GM04503 (cell line): ENCODE data around the gene TMEM63A.
"Not testable (repeated sequence)": the region's sequence is repeated elsewhere in the genome, so short reads cannot be mapped to it uniquely, and the experiment has no call there.

Experiments
- DNase-seq: peaks from one replicate; pipeline ENCODE4 v3.0.0-alpha.2; 2012; ENCODE audit warnings: low read depth

TMEM63A gene

GRCh38 chr1:225881959-225882693, at the start of gene TMEM63A:
Gene TMEM63A, minus strand, starts transcription at chr1:225882380. Its CDS starts 4,800 bp downstream, at chr1:225877580.
- DNase-seq = peak; percentile 26

GRCh38 chr1:225931270-225932136, 49.3 kb upstream of the TMEM63A start:
- no peak for DNase-seq

- no peak for DNase-seq
Measured at GRCh38 chr1:225930566-225930965, 48.4 kb upstream of the TMEM63A start.

- DNase-seq = not testable (repeated sequence)
Measured at GRCh38 chr1:225929462-225929861, 47.3 kb upstream of the TMEM63A start.

- DNase-seq = no peak
Measured at GRCh38 chr1:225928186-225929175, 46.3 kb upstream of the TMEM63A start.

- DNase-seq = no peak
Measured at GRCh38 chr1:225926551-225927113, 44.5 kb upstream of the TMEM63A start.

GRCh38 chr1:225923692-225924555, 41.7 kb upstream of the TMEM63A start, which contains the start of gene PYCR2:
Gene PYCR2, minus strand, starts transcription at chr1:225924250. Its CDS starts 140 bp downstream, at chr1:225924110.
- peak; percentile 77 for DNase-seq

GRCh38 chr1:225923381-225923691, 41.2 kb upstream of the TMEM63A start:
- no peak for DNase-seq

GRCh38 chr1:225921734-225922709, 39.8 kb upstream of the TMEM63A start:
- DNase-seq = no peak

- DNase-seq = peak; percentile 63
Measured at GRCh38 chr1:225919906-225920305, 37.7 kb upstream of the TMEM63A start.

GRCh38 chr1:225918280-225918679, 36.1 kb upstream of the TMEM63A start:
- no peak for DNase-seq

GRCh38 chr1:225917536-225917935, 35.4 kb upstream of the TMEM63A start:
- no peak for DNase-seq

- no peak for DNase-seq
Measured at GRCh38 chr1:225917101-225917500, 34.9 kb upstream of the TMEM63A start.

- DNase-seq = no peak
Measured at GRCh38 chr1:225915538-225915991, 33.4 kb upstream of the TMEM63A start.

- no peak for DNase-seq
Measured at GRCh38 chr1:225914947-225915346, 32.8 kb upstream of the TMEM63A start.

- no peak for DNase-seq
Measured at GRCh38 chr1:225914391-225914790, 32.2 kb upstream of the TMEM63A start.

- no peak for DNase-seq
Measured at GRCh38 chr1:225911191-225912130, 29.3 kb upstream of the TMEM63A start.

GRCh38 chr1:225909477-225909876, 27.3 kb upstream of the TMEM63A start:
- no peak for DNase-seq
